Muscle of leg (tissue), 11 donors: ENCODE measurements around the gene GSDME. TPM values are rescaled to one million over a fixed set of nuclear protein-coding genes. Genes with fewer than 3 reads are reported as not detected.

ENCODE experiments used
- DNase-seq: peaks from one replicate; pipeline ENCODE4 v3.0.0; 2013
- H3K27ac ChIP-seq: one replicate; pipeline ENCODE4 v1.5.1; 2013; ENCODE audit warnings: mild to moderate bottlenecking, low read length, control low read depth
- H3K27me3 ChIP-seq: one replicate; pipeline ENCODE4 v1.6.1; 2013; ENCODE audit warnings: low read length; ENCODE audit not compliant: control insufficient read depth, insufficient read depth
- H3K36me3 ChIP-seq: one replicate; pipeline ENCODE4 v1.6.1; 2013; ENCODE audit warnings: low read length; ENCODE audit not compliant: control insufficient read depth, insufficient read depth
- H3K4me1 ChIP-seq: one replicate; pipeline ENCODE4 v1.6.1; 2013; ENCODE audit warnings: low read length; ENCODE audit not compliant: control insufficient read depth, insufficient read depth
- H3K4me3 ChIP-seq: one replicate; pipeline ENCODE4 v1.5.1; 2013; ENCODE audit warnings: low read length, control low read depth
- H3K9me3 ChIP-seq: replicated peaks from 2 replicates; pipeline ENCODE4 v1.6.1; 2013; ENCODE audit warnings: low read depth, low read length; ENCODE audit not compliant: control insufficient read depth
- WGBS: methylation state at CpG from one replicate; pipeline ENCODE4 v1.1.5; 2013; ENCODE audit warnings: missing lambda C conversion rate; ENCODE audit not compliant: insufficient coverage; 5-methylcytosine and 5-hydroxymethylcytosine counted together
- polyA plus RNA-seq, 8 donors: library from polyadenylated mRNA; unstranded; fragments of 120-200 nt; gene quantifications; one replicate each; pipeline versions ENCODE4 v1.2.1 to v1.2.3, GENCODE V29; 2013; ENCODE audit warnings: inconsistent platforms in 1 of 8, low replicate concordance in 1 of 8; ENCODE audit not compliant: insufficient read length in 8 of 8, insufficient read depth in 1 of 8
- total RNA-seq: library from RNA; stranded (reverse); fragments of 120-200 nt; gene quantifications from one replicate; pipeline ENCODE4 v1.2.4, GENCODE V29; 2013

The GSDME gene
- total and polyA plus RNA-seq, 9 donors = 5.1 to 12.4 (median 7.6) TPM

DNA sequence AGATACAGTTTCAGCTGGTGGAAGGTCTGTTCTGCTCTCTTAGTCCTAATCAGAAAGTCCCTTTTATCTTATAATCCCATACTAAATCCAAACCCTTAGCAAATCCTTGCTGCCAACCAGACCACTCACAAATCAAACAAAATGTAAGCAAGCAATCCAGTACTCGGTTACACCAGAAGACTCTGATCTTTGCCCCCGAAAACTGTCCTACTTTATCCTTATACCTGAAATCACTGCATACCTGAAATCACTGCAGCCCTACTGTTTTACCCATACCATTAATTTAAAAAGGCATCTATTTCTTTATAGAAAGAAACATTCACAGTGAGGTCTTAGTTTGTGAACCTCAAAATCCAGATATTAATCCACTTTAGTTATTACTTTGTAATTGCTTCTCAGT, 64.7 kb downstream of the GSDME start:
- Histone ChIP-seq H3K4me3 (no peak overlapping the region), H3K9me3 (no peaks in the 10 kb centered on the region), H3K4me1 (no peaks in the 10 kb centered on the region), H3K27ac (no peak overlapping the region), H3K27me3 (no peaks in the 10 kb centered on the region), H3K36me3 (no peaks in the 10 kb centered on the region)
- DNase-seq = no peak
- whole genome bisulfite sequencing = 71% methylated on average over 1 of the region's 2 CpGs

DNA sequence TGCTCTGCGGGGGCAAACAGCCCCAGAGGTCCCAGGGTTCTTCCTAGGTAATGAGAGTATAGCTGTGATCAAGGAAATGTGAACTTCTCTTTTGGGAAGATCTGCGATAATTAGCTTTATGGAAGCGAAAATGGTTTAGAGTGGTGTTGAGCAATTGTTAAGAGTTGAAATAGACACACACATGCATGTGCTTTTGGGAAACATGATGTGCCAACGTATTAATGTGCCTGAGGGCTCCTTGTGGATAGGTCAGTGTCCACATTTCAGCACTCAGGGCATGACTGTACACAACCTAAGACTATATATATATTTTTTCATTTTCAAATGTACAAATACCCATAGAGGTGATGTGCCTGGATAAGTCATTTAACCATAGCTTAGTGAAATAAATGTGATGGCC, 67.0 kb downstream of the GSDME start:
- DNase-seq = no peak
- Histone ChIP-seq H3K9me3 (no peaks in the 10 kb centered on the region), H3K4me3 (no peak overlapping the region), H3K27me3 (no peaks in the 10 kb centered on the region), H3K27ac (no peak overlapping the region), H3K4me1 (no peaks in the 10 kb centered on the region), H3K36me3 (no peaks in the 10 kb centered on the region)
- 97% methylated on average over 3 of the region's 4 CpGs for WGBS

- DNase-seq = no peak
- Histone ChIP-seq H3K4me1 (no peaks in the 10 kb centered on the region), H3K27ac (no peak overlapping the region), H3K9me3 (no peaks in the 10 kb centered on the region), H3K27me3 (no peaks in the 10 kb centered on the region), H3K36me3 (no peaks in the 10 kb centered on the region), H3K4me3 (no peak overlapping the region)
- WGBS = 78% methylated on average over 1 of the region's 1 CpG
These were observed 71.6 kb downstream of the GSDME start for GRCh38 chr7:24685708-24686107.

DNA sequence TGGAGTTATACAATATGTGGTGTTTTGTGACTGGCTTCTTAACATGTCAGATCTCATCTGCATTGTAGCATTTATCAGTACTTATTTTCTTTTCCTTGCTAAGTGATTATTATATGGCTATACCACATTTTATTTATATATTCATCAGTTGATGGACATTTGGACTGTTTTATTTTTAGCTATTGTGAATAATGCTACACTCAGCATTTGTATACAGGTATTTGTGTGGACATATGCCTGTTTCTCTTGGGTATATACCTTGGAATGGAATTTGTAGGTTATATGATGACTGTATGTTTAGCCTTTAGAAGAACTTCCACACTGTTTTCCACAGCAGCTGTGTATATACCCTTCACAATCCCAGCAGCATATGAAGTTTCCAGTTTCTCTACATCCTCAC, 86.5 kb downstream of the GSDME start:
- H3K27me3 ChIP-seq = no peaks in the 10 kb centered on the region
- H3K36me3 ChIP-seq = no peaks in the 10 kb centered on the region
- no peaks in the 10 kb centered on the region for H3K9me3 ChIP-seq
- no peak overlapping the region for H3K27ac ChIP-seq
- DNase-seq = no peak
- no peaks in the 10 kb centered on the region for H3K4me1 ChIP-seq
- no peak overlapping the region for H3K4me3 ChIP-seq

GRCh38 chr7:24669971-24670591, 87.2 kb downstream of the GSDME start:
- Histone ChIP-seq H3K4me1 (no peaks in the 10 kb centered on the region), H3K27ac (no peak overlapping the region), H3K27me3 (no peaks in the 10 kb centered on the region), H3K9me3 (no peaks in the 10 kb centered on the region), H3K36me3 (no peaks in the 10 kb centered on the region), H3K4me3 (no peak overlapping the region)
- no peak for DNase-seq

GRCh38 chr7:24668927-24669635, 88.2 kb downstream of the GSDME start:
- no peak overlapping the region for H3K27ac ChIP-seq
- H3K36me3 ChIP-seq = no peaks in the 10 kb centered on the region
- DNase-seq = no peak
- H3K27me3 ChIP-seq = no peaks in the 10 kb centered on the region
- H3K4me3 ChIP-seq = no peak overlapping the region
- H3K9me3 ChIP-seq = no peaks in the 10 kb centered on the region
- no peaks in the 10 kb centered on the region for H3K4me1 ChIP-seq
- WGBS = 100% methylated on average over 2 of the region's 3 CpGs

DNA sequence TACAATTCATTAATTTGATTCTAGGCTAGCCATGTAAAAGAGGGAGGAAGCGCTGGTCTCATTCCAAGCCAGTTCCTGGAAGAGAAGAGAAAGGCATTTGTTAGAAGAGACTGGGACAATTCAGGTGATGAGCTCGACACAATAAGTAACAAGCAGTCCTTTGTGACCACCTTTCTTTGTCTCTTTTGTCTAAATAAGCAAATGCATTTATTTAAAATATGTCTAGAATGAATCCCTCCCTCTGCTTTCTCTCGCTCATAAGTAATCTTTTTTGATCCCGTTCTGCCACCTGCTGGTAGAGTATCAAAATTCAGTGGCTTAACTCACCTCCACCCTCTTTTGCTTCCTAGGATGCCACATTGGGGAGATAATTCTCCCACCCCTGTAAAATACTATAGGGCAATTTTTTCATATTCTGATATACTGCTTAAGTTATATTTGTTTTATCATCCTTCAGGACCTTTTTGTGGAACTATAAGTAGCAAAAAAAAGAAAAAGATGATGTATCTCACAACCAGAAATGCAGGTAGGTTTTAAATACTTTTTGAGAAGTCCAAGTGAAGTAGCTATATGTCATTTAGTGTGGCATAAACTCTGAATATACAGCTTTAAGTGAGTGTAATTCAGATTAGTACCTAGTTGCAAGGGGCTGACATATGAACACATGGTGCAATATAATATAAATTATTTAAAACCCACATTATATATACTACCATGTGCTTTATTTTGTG, 91.5 kb downstream of the GSDME start:
- H3K27me3 ChIP-seq = no peaks in the 10 kb centered on the region
- no peak overlapping the region for H3K4me3 ChIP-seq
- H3K9me3 ChIP-seq = no peaks in the 10 kb centered on the region
- H3K4me1 ChIP-seq = no peaks in the 10 kb centered on the region
- WGBS = 83% methylated on average over 1 of the region's 4 CpGs
- H3K27ac ChIP-seq = no peak overlapping the region
- DNase-seq = peak; percentile 66
- no peaks in the 10 kb centered on the region for H3K36me3 ChIP-seq

GRCh38 chr7:24660546-24660945, 96.7 kb downstream of the GSDME start:
- Histone ChIP-seq H3K36me3 (no peaks in the 10 kb centered on the region), H3K27ac (no peak overlapping the region), H3K4me3 (no peak overlapping the region), H3K27me3 (no peaks in the 10 kb centered on the region), H3K9me3 (no peaks in the 10 kb centered on the region), H3K4me1 (no peaks in the 10 kb centered on the region)
- no CpG with 5 or more reads among the region's 2 CpGs for WGBS
- DNase-seq = peak; percentile 75

GRCh38 chr7:24659505-24659904, 97.8 kb downstream of the GSDME start:
- no CpG with 5 or more reads among the region's 2 CpGs for WGBS
- Histone ChIP-seq H3K27me3 (no peaks in the 10 kb centered on the region), H3K27ac (no peak overlapping the region), H3K4me1 (no peaks in the 10 kb centered on the region), H3K4me3 (no peak overlapping the region), H3K36me3 (no peaks in the 10 kb centered on the region), H3K9me3 (no peaks in the 10 kb centered on the region)
- DNase-seq = no peak

DNA sequence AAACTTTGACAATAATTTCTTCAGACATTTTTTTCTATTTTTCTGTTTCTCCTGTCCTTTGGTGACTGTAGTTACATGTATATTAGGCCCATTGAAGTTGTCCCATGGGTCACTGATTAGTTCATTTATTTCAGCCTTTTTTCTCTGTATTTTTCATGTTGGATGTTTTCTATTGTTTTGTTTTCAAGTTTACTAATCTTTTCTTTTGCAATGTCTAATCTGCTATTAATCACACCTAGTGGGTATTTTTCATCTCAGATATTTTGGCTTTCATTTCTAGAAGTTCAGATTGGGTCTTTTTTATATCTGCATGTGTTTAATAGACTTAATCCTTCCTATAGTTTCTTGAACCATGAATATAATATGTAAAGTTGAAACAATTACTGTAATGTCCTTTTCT, 99.3 kb downstream of the GSDME start:
- Histone ChIP-seq H3K36me3 (no peaks in the 10 kb centered on the region), H3K4me3 (no peak overlapping the region), H3K4me1 (no peaks in the 10 kb centered on the region), H3K27ac (no peak overlapping the region), H3K27me3 (no peaks in the 10 kb centered on the region), H3K9me3 (no peaks in the 10 kb centered on the region)
- no peak for DNase-seq
